GM19467 (cell line): Measurements from ENCODE around the gene SFI1.

Source experiments
- ATAC-seq: cut with Tn5 transposase; IDR thresholded peaks from one replicate; pipeline ENCODE4 v1.9.1; 2021; ENCODE audit warnings: mild to moderate bottlenecking, moderate library complexity; ENCODE audit not compliant: unreplicated experiment

Gene SFI1

DNA sequence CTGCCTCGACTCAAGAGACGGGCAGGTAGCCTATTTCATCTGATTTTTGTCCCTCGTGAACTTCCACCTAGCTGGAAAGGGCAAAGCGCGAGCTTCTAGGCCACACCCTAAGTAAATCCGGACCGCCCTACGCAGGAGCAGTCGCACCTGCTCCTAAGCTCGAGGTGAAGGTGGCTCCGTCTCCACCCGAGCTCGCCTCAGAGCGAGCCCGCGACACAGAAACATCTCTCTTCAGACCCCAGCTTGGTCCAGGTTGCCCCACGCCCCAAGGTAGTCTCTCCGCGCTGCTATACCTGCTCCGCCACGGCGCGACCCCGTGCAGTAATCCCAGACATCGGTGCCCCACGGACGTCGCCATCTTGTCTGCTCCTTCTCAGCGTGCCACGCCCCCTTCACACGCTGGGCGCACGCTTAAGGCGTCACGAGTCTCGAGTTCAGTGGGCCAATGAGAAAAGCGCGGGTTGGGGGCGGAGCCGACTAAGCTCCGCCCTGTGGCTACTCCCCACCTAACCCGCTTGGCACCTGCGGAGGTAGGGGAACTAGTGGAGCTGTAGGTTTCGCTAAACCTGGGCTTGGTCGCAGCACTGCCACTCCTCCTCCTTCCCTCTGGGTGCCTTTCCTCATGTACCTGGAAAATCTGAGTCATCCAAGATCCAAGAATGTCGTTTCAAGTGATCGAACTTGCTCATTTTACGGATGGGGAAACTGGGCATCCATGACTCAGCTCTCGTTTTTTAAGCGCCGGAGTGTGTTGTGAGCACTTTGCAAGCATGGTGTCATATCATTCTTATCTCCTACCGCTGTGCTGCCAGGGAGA, 165.7 kb downstream of the SFI1 start, which contains the start of gene PISD:
Gene PISD (minus strand): TSS at position 365 of the 817 bp plus-strand sequence. CDS start 7 bp downstream, at position 358.
- peak; percentile 82 for ATAC-seq

DNA sequence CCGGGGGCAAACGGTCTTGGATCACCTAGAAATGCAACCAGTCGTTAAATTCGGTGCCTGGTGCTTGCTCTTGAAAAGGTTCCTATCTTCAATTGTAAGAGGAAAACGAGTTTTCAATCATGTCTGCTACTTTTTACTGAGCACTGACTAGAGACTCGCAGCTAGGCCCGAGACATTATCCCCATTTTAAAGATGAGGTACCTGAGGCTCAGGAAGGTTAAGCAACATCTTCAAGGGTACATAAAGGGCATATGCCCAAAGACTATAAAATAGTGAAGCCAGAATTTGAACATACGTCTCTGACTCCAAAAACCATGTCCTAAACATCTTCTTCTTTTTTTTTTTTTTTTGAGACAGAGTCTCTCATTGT, 166.3 kb downstream of the SFI1 start:
- ATAC-seq: no peak
